CD1c-positive myeloid dendritic cell (primary cell): Measurements from ENCODE around the gene SLC48A1.

Experiments
- DNase-seq: peaks from one replicate; pipeline ENCODE4 v3.0.0-alpha.2; 2016; ENCODE audit errors: extremely low spot score

SLC48A1 gene

DNA sequence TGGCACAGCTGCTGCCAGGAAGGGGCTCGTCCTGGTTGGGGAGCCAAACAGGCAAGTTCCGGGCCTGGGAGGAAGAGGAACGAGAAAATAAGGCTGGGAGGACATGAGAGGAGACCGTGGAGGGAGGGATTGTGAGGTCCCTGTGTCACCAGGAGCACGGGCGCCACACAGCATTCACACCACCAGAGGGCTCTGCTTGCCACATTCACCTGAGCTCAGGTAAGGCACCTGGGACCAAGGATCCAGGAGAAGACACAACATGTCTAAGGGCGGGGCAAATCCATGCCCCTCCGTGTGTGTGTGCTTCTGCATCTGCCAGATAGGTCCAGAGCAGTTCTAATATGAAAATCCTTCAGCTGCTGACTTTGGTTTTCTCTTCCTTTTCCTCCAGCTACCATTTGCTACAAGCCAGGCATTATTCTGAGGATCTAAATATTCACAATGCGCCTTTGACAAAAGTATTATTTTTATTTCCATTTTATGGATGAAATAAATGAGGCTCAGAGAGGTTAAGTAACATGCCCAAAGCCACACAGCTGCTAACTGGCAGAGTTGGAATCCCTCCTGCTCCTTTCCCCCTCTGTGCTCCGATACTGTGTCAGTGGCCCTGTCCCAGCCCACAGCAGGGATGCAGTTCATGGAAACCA, 28.9 kb upstream of the SLC48A1 start:
- DNase-seq = no peak

DNA sequence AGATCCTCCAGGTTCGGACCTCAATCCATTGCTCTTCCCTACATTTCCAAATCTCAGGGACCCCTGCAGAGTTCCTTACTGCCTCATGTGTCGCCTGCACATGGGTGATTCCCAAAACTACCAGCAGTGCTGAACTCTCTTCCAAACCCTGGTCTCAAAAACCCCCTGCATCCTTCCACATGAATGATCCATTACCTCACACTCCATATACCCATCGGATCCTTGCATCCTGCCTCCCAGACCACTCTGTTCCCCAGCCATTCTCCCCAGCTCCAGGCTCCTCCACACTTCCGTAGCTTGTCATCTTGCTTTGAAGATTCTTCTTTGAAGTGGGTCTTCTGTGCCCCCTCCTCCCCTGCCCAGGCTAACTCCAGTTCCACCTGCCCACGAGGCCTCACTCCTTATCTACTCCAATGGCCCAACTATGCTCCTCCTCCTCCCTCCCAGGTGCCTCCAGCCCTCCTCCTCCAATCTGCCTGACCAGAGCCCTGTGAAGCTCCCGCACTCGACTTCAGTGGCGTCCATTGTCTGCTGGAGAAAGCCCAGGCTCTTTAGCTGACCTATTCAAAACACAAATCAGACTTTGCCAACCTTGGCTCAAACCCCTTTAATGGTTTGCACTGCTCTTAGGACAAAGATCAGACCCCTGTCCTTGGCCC, 28.1 kb upstream of the SLC48A1 start:
- no peak for DNase-seq

DNA sequence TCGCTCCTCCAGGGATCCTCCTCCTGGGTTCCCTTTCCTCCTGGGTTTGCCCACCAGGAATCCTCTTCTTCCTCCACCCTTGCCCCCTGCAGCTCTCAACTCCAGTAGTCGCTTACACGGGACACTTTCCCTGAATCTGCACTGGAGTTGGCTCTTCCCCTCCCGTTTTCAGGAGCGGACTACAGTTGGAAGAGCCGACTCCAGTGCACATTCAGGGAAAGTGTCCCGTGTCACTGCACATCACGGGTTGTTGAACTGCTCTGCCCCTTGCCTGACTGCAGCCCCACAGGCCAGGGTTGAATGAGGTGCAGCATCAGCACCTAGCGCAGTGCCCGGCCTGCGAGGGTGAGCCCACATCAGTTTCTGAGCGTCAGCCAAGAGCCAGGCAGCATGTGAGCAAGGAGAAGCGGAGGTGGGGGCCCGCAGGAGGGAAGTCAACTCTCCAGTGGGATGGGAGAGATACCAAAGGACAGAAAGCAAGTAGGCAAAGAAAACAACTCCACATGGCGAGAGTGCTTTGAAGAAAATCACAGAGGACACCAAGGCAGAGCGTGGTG, 27.5 kb upstream of the SLC48A1 start:
- no peak for DNase-seq

DNA sequence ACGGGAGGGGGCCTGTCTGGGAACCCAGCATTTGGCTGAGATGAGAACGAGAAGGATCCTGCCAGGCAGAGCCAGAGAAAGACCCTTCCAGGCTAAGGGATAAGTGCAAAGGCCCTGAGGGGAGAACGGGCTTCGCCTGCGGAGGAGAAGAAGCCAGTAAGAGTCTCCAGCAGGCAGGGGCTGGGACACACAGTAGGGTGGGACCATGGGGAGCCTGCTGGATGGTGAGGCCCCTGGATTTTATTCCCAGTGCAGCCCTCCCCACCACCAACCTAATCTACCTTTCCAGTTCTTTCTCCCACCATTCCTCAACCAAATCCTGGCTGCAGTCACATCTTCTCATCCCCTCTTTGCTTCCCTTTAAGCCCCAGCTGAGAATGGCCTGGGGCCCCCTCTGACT, 27.0 kb upstream of the SLC48A1 start:
- no peak for DNase-seq

DNA sequence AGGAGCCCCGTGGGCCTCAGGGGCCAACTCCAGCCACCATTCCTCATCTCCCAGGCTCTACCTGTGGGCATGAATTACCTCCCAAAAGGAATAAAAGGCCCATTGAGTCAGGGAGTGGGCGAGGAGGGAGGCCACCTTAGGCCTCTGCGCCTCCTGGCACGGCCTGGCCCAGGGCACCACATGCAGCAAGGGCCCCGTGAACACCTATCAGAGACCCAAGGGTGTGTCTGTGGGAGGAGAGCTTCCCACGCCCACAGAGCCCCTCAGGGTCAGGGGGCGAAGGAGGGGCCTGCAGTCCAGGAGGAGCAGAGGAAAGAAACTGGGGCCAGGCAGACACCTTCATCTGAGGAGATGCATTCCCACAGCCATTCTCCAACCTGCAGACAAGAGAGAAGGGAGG, 26.5 kb upstream of the SLC48A1 start:
- no peak for DNase-seq

DNA sequence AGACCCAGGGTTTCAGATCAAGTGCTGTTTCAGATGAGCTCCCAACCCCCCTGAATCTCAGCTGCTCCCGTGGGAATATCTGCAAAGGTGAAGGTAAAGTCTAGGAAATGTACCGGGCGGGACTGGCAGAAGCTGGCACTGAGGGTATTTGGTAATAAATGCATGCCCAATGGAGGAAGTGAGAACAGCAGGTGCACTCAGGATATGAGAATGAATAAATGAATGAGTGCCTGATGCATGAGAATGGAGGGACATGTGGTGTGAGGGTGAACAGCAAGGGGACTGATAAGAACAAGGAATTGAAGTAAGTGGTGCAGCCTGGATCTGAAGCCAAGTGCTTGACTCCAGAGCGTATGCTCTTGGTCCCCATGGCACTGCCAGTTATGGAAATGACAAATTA, 25.9 kb upstream of the SLC48A1 start:
- DNase-seq = no peak

DNA sequence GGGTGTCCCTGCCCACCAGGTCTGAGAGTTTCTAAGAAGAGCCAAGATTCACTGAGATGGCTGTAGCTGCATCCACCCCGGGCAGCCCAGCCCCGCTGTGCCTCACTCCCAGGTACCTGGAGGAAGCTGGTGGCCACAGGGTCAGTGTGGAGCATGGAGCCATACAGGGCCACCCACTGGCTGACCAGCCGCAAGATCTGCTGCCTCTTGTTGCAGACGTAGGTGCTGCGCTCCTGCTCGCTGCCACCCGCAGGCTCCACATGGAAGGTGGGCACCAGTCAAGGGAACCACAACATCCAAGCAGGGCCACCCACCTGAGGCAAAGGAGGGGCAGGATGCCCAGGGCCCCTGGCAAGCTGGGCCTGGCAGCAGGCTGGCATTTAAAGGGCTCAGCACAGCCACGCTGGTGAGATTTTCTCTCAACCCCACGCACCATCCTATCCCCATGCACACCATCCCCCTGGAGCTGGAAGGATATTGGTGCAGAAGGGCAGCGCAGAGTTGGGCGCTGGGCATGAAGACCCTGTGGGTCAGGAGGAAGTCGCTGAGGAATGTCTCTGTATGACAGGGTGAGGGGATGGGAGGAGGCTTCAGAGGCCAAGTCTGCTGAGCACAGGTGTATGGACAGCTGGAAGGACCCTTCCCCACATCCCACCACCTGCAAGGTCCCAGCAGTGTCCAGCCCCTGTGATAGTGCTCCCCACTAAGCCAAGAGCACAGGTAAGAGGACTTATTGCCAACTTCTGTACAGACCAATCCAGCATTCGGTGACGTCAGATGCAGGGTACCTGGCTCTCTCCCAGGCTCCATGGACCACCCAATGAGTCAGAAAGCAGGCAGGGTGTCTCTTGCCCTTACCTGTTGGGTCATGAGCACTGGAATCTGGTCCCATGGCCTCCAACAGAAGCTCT, 25.2 kb upstream of the SLC48A1 start:
- DNase-seq = no peak

DNA sequence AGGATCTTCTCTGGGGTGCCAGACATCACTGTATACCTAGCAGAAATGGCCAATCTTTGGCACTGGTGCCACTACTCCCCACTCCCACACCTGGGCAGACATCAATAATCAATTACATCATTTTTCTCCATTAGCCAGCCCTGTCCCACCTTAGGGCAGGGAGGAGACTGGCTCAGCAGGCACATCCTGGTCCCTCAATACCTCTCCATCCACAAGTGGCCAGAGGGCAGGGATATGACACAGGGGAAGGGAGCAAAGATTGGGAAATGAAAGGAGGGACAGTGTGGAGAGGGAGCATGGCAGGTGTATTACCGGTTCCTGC, 24.6 kb upstream of the SLC48A1 start:
- DNase-seq = no peak

DNA sequence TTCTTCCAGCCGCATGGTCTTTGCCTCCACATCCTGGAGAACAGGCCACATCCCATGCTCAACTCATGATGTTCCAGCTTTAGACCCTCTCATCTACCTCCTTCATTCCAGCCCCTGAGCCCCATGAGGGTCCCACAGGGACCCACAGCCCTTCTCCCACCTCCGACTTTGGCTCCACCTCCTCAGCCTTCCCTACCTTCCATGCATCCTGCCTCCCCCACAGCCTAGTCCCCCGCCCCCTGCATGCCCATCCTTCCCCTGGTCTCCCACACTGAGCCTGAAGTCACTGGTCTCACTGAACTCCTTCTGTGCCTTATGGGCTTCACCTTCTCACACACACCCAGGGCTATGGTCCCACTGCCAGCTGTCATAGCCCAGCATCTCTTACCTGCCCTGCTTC, 24.1 kb upstream of the SLC48A1 start:
- no peak for DNase-seq

DNA sequence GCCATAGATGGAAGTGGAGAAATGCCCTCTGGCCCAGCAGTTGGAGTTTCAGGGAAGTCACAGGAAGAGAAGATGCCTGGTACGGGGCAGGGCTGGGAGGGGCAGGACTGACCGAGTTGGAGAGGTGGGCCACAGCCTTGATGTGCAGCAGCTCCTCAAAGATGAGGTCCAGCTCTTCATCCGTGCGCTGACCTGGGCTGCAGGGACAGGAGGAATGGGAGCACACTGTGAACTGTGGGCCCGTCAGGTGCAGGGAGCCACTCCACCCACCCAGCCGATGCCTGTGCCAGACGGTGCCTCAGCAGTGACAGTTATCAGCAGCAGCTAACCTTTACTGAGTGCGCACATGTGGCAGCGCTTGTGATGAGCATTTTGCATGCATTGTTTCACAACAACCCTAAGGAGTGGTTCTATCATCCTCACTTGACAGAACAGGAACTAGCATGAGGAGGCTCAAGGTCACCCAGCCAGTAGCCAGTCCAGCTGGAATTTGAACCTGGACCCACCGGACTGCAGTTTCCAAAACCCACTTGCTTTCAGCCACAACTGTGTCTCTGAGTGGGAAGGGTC, 22.7 kb upstream of the SLC48A1 start:
- DNase-seq = peak; percentile 70

DNA sequence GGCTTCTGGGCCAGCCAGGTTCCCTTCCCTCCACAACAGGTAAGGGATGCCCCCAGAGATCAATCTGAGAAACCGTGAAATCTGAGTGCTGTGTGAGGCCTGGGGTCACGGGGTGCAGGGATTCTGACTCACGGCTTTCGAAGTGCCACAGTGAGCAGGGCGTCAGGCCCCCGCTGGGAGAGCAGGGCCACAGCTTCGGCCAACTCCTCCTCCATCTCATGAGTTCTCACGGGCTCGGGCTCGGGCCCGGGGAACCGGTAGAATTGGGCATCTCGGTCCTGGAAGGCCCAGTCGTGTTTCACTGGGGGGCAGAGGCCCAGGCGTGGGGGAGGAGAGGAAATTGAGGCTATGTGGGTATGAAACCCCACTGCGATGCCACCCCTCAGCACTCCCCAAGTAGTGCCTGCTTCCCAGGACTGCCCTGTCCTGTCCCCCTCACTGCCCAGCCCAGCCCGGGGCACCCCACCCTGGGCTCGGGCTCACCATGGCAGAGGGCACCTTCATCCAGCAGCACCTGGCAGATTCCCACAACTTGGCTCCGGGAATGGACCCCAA, 22.0 kb upstream of the SLC48A1 start:
- no peak for DNase-seq

DNA sequence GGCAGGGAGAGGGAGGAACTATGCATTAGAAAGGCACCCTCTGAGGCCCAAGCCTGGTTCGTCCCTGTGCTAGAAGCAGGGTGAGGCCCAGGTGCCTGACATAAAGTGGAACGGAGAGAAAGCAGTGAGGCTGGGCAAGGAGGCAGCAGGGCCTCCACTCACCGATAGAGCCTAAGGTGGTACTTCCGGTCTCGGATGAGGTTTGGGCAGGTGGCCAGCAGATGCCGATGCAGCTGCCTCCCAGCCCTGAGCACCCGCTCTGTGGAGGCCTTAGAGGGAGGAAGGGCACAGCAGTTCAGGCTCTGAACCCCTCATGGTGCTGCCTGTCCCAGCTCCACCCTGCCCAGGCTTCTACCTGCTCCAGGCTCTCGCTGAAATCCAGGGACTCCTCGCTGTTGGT, 21.5 kb upstream of the SLC48A1 start:
- no peak for DNase-seq

DNA sequence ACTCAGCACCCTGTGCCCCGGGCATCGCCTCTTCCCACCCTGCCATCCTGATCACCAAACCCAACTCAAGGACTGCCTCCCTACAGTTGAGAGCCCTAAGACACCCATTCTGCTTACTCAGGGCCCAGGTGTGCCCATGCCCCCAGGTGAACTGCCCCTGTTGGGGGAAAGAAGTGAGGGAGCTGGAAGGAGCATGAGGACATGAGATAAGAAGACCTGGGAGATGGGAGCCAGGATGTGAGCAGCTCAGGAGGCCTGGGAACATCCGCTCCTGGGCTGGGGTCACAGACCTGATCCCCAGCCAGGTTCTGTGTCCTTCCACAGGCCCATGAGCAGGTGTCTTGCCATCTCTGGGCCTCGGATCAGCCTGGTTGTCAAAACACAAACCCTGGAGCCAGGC, 20.9 kb upstream of the SLC48A1 start:
- no peak for DNase-seq

DNA sequence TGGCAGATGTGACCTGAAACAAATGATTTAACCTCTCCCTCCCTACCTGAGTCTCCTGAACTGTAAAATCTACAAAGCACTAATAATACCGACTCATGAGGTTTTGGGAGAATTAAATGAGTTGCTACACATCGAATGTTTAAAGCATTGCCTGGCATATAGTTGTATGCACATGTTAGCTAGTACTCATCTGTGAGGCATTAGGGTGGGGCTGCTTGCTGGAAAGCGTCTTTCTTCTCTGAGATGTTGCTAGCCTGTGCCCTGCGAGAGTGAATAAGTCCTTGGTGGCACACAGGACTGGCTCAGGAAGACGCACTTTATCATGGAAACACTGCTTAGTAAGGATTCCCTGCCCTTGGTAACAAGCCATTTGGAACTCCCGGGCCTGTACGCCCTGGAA, 20.5 kb upstream of the SLC48A1 start:
- DNase-seq = no peak

DNA sequence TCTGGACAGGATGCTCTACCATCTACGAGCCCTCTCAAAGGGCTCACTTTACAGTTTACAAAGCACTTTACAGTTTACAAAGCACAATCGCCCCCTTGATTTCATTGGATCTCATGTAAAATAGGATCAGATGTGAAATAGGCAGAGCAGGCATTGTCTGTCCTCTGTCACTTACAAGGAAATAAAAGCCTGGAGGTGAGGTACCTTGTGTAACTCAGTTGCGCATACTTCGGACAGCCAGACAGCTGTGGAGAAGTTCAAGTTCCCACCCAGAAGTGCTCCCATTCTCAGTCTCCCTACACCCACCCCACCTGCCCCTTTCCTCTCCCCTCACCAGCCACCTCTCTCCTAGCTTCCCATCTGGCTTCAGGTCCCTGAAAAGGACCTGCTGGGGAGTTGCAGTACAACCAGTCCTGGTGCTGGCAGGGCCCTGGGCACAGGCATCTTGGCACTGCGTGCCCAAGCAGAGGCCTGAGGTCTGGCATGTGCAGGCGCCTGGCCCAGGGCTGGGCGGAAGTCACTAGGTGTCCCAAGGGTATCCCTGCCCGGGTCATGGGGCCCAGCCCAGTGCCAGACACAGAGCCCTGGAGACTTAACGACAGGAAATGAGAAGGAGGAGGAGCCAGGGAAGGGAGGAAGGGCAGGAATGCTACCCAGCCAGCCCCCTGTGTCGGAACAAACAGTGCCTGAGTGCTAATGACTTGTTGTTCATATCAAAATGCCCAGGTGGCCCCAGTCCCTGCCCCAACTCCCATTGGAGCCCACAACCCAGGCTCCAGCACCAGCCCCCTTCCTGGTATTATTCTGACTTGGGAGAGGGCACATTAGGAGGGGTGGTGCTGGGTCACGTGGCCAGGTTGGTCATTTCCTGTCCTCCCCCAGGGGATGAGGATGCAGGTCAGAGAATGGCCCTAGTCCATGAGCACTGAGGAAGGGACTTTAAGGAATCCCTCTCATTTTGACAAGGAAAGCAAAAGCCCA, 19.7 kb upstream of the SLC48A1 start:
- DNase-seq = no peak

DNA sequence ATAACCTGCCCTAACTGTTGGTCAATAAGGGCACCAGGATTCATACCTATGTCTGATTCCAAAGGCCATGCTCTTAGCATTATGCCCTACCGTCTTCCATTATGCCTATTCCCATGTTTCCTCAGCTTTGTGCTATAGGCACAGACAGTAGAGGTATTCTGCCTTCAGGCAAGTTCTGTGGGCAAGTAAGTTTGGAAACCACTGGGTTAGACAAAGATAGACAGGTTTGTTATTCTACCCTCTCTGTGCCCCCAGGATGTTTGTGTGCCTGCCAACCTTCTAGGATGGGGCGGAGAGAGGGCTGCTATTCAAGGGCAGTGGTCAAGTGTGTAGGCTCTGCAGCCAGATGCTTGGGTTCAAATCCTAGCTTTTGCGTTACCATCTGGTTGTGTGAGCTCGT, 18.9 kb upstream of the SLC48A1 start:
- no peak for DNase-seq

DNA sequence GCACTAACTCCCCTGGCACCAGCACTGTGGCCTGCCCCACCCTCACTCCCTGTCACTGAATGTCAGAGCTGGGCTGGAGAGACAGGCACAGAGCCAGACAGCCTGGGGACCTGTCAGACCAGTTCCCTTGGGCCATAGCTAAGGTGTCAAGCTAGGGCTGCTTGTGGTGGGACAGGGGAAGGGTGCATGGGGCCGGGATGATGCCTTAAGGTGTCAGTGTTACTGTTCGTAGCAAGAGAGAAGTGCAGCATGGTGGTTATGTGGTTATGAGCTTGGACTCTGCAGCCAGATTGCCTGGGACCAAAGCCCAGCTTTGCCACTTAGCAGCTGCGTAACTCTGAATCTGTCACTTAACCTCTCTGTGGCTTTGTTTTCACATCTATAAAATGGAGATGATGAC, 18.2 kb upstream of the SLC48A1 start:
- DNase-seq = no peak

DNA sequence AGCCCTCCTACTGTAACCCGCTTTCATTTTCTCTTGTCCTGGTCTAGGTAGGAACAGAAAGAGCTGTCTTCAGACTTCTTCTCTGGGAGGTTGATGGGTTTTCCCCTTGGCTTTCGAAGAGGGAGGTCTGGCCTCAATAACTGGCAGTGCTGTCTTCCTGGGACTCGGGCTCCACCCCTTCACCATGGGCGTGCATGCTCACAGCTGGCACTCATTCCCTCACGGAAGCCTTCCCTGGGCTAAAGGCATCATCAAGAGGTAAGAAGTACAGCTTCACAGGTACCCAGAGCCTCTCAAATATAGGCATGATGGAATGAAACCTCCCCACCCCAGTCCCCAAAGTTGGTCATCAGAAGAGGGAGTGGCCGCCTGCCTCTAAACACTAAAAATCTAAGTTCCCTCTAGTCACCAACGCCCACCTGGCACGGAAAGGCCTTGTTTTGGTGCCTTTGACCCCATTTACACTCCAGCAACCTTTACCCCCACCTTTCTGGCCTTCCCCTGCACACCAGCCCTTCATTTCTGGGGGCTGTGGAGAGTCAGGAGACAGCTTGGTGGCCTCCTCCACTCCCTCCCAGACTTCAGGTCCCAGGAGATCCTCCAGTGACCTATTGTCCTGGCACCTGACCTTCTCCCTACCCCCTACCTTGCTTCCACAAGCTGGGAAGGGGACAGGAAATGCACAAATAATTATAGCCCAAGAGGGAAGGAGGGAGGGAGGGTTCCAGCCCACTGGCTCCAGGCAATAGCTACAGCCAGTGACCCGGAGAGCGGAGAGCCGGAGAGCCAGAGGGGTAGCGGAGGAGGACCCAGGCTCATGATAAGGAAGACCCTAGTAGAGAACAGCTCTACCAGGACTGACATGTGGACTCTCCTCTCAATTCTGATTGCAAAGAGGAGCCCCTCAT, 17.1 kb upstream of the SLC48A1 start:
- DNase-seq = no peak

DNA sequence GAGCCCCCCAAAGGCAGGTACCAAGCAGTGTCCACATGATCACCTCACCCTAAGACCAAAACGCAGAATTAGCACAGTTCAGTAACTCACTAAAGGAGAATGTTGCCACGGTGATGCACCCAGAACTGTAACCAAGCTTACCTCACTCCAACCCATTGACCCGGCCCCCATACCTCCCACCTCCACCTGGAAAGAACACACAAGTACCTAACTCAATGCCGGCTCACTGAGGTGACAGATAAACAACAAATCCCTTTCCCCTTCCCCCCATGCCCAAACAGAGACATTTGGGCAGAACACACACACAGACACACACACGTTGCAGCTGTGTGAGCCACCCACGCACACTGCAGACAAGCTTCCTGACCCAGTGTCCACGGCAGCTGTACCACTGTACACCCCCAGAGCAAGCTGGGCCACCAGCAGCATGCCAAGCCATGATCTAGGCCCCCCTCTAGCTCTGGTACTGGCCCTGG, 15.6 kb upstream of the SLC48A1 start:
- DNase-seq = no peak
